ENCODE results near the gene DDX53.

DDX53 gene

DNA sequence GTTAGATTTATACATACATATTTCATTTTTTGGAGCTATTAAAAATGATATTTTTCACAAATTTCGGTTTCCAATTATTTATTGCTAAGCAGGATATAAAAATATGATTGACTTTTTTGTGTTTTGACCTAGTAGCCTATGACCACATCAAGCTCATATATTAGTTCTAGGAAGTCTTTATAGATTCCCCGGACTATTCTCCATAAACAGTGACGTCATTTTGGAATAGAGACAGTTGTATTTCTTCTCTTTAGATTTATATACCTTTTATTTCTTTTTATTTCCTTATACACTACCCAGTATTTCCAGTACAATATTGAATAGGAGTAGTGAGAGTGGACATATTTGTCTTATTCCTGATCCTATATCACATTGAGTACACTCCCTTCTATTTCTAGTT lies 31.8 kb downstream of the DDX53 start:
- no peak for DNase-seq (ENCODE audit: low read depth in 1 of 2, low spot score in 1 of 2)
- Histone ChIP-seq H3K27me3 (ENCODE audit: insufficient read depth, poor library complexity, severe bottlenecking) (no peaks in the 10 kb centered on the region), H3K27ac (replicated peaks) (no peak overlapping the region), H3K4me3 (replicated peaks; ENCODE audit: insufficient read depth, low read length) (no peak overlapping the region)
- no peak for TF ChIP-seq POLR2AphosphoS5 (IDR thresholded peaks at IDR 0.05; ENCODE audit: low read depth)
- TF ChIP-seq, protein P1, sequence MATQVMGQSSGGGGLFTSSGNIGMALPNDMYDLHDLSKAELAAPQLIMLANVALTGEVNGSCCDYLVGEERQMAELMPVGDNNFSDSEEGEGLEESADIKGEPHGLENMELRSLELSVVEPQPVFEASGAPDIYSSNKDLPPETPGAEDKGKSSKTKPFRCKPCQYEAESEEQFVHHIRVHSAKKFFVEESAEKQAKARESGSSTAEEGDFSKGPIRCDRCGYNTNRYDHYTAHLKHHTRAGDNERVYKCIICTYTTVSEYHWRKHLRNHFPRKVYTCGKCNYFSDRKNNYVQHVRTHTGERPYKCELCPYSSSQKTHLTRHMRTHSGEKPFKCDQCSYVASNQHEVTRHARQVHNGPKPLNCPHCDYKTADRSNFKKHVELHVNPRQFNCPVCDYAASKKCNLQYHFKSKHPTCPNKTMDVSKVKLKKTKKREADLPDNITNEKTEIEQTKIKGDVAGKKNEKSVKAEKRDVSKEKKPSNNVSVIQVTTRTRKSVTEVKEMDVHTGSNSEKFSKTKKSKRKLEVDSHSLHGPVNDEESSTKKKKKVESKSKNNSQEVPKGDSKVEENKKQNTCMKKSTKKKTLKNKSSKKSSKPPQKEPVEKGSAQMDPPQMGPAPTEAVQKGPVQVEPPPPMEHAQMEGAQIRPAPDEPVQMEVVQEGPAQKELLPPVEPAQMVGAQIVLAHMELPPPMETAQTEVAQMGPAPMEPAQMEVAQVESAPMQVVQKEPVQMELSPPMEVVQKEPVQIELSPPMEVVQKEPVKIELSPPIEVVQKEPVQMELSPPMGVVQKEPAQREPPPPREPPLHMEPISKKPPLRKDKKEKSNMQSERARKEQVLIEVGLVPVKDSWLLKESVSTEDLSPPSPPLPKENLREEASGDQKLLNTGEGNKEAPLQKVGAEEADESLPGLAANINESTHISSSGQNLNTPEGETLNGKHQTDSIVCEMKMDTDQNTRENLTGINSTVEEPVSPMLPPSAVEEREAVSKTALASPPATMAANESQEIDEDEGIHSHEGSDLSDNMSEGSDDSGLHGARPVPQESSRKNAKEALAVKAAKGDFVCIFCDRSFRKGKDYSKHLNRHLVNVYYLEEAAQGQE (IDR thresholded peaks at IDR 0.05; ENCODE audit: insufficient replicate concordance, low read depth): no peak
- TF ChIP-seq SPI1 (IDR thresholded peaks at IDR 0.05; ENCODE audit: borderline replicate concordance, low read depth): no peak
- TF ChIP-seq GABPA (IDR thresholded peaks at IDR 0.05; ENCODE audit: low read depth): no peak
- TF ChIP-seq, protein P2, sequence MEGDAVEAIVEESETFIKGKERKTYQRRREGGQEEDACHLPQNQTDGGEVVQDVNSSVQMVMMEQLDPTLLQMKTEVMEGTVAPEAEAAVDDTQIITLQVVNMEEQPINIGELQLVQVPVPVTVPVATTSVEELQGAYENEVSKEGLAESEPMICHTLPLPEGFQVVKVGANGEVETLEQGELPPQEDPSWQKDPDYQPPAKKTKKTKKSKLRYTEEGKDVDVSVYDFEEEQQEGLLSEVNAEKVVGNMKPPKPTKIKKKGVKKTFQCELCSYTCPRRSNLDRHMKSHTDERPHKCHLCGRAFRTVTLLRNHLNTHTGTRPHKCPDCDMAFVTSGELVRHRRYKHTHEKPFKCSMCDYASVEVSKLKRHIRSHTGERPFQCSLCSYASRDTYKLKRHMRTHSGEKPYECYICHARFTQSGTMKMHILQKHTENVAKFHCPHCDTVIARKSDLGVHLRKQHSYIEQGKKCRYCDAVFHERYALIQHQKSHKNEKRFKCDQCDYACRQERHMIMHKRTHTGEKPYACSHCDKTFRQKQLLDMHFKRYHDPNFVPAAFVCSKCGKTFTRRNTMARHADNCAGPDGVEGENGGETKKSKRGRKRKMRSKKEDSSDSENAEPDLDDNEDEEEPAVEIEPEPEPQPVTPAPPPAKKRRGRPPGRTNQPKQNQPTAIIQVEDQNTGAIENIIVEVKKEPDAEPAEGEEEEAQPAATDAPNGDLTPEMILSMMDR (IDR thresholded peaks at IDR 0.05; ENCODE audit: insufficient read depth, low read length): no peak

DNA sequence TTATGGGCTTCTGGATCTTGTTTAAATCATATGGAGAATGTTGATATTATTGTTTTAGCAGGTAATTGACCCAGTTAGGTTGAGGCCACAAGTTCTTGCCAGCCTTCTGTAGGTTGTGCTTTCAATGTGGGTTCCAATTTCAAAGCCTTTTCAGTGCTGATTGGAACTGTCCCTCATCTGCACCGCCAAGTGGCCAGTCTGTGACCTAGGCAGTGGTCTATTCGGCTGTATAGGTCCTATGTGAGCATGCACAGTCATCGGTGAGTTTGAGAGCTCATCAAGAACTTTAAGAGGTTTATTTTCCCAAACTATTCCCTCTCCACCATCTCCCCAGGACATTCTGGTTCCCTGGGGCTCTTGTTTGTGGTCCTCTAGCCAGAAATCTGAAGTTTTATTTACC lies 35.7 kb downstream of the DDX53 start:
- DNase-seq (ENCODE audit: low read depth in 1 of 2, low spot score in 1 of 2): no peak
- TF ChIP-seq, protein P2 (IDR thresholded peaks at IDR 0.05; ENCODE audit: insufficient read depth, low read length): no peak
- TF ChIP-seq SPI1 (IDR thresholded peaks at IDR 0.05; ENCODE audit: borderline replicate concordance, low read depth) (no peak), GABPA (IDR thresholded peaks at IDR 0.05; ENCODE audit: low read depth) (no peak), POLR2AphosphoS5 (IDR thresholded peaks at IDR 0.05; ENCODE audit: low read depth) (no peak)
- TF ChIP-seq, protein P1 (IDR thresholded peaks at IDR 0.05; ENCODE audit: insufficient replicate concordance, low read depth): no peak
- H3K27ac ChIP-seq (replicated peaks): no peak overlapping the region
- no peak overlapping the region for H3K4me3 ChIP-seq (replicated peaks; ENCODE audit: insufficient read depth, low read length)
- no peaks in the 10 kb centered on the region for H3K27me3 ChIP-seq (ENCODE audit: insufficient read depth, poor library complexity, severe bottlenecking)

DNA sequence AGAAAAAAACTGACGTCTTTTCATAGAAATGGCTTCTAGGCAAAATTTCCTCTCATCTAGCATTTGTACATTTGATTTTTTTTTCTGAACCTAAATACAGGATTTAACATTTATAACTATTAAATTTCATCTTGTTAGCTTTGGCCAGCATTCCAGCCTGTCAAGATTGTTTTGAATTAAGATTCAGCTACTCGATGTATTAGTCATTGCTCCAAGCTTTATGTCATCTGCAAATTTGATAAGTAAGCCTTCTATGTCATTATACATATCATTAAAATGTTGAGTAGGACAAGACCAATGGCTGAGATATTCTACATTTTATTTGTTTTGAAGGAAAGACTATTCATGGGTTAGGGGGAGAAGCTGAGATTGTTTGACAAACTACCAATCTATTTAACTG lies 46.7 kb downstream of the DDX53 start:
- DNase-seq (ENCODE audit: low read depth in 1 of 2, low spot score in 1 of 2): no peak
- Histone ChIP-seq H3K4me3 (replicated peaks; ENCODE audit: insufficient read depth, low read length) (no peak overlapping the region), H3K27me3 (ENCODE audit: insufficient read depth, poor library complexity, severe bottlenecking) (no peaks in the 10 kb centered on the region), H3K27ac (replicated peaks) (no peak overlapping the region)
- TF ChIP-seq SPI1 (IDR thresholded peaks at IDR 0.05; ENCODE audit: borderline replicate concordance, low read depth): no peak
- no peak for TF ChIP-seq GABPA (IDR thresholded peaks at IDR 0.05; ENCODE audit: low read depth)
- TF ChIP-seq, protein P2 (IDR thresholded peaks at IDR 0.05; ENCODE audit: insufficient read depth, low read length): no peak
- no peak for TF ChIP-seq POLR2AphosphoS5 (IDR thresholded peaks at IDR 0.05; ENCODE audit: low read depth)
- TF ChIP-seq, protein P1 (IDR thresholded peaks at IDR 0.05; ENCODE audit: insufficient replicate concordance, low read depth): no peak

All from HL-60 (cell line).